ENCODE data around the gene GSG1.

GRCh38 chr12:13094367-13094766, 9.1 kb downstream of the GSG1 start:
- TF ChIP-seq CTCF (IDR thresholded peaks at IDR 0.05) (no peak), POLR2A (IDR thresholded peaks at IDR 0.05) (no peak)
